ENCODE data around the gene SNX32. TPM values are rescaled to one million over a fixed set of nuclear protein-coding genes. Genes with fewer than 3 reads are reported as not detected.

The SNX32 gene
- total RNA-seq, 1 donor from 2014 or later: not detected

- DNase-seq (ENCODE audit: low spot score in 2 of 2): no peak
- no peak overlapping the region for H3K27ac ChIP-seq
- TF ChIP-seq, protein P1, sequence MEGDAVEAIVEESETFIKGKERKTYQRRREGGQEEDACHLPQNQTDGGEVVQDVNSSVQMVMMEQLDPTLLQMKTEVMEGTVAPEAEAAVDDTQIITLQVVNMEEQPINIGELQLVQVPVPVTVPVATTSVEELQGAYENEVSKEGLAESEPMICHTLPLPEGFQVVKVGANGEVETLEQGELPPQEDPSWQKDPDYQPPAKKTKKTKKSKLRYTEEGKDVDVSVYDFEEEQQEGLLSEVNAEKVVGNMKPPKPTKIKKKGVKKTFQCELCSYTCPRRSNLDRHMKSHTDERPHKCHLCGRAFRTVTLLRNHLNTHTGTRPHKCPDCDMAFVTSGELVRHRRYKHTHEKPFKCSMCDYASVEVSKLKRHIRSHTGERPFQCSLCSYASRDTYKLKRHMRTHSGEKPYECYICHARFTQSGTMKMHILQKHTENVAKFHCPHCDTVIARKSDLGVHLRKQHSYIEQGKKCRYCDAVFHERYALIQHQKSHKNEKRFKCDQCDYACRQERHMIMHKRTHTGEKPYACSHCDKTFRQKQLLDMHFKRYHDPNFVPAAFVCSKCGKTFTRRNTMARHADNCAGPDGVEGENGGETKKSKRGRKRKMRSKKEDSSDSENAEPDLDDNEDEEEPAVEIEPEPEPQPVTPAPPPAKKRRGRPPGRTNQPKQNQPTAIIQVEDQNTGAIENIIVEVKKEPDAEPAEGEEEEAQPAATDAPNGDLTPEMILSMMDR (IDR thresholded peaks at IDR 0.05): no peak
- H3K36me3 ChIP-seq: peaks cover 50 to 55% of the 10 kb centered on the region in 2 donors
- peaks cover 7 to 16% of the 10 kb centered on the region in 2 donors for H3K4me1 ChIP-seq
- H3K9me3 ChIP-seq: no peaks in the 10 kb centered on the region
- intact Hi-C loops (cut with DNase I): loop anchor here (10.0 kb wide), 1 partner anchor 413 kb away; the partner anchor contains the start of gene RAB1B
- no peak overlapping the region for H3K4me3 ChIP-seq
- no peaks in the 10 kb centered on the region for H3K27me3 ChIP-seq
Measured at GRCh38 chr11:65851811-65852507, 18.2 kb downstream of the SNX32 start.

GRCh38 chr11:65852508-65853245 lies 18.9 kb downstream of the SNX32 start:
- Histone ChIP-seq H3K27ac (no peak overlapping the region), H3K36me3 (peaks cover 50 to 55% of the 10 kb centered on the region in 2 donors), H3K4me3 (no peak overlapping the region), H3K9me3 (no peaks in the 10 kb centered on the region), H3K4me1 (peaks cover 7 to 16% of the 10 kb centered on the region in 2 donors), H3K27me3 (no peaks in the 10 kb centered on the region)
- intact Hi-C loops (cut with DNase I): loop anchor here (10.0 kb wide), 1 partner anchor 412 kb away; the partner anchor contains the start of gene RAB1B
- TF ChIP-seq, protein P1 (IDR thresholded peaks at IDR 0.05): no peak
- no peak for DNase-seq (ENCODE audit: low spot score in 2 of 2)

- H3K27ac ChIP-seq: no peak overlapping the region
- peaks cover 50 to 55% of the 10 kb centered on the region in 2 donors for H3K36me3 ChIP-seq
- no peak for DNase-seq (ENCODE audit: low spot score in 2 of 2)
Measured at GRCh38 chr11:65853246-65853979, 19.6 kb downstream of the SNX32 start.

GRCh38 chr11:65854161-65854592 lies 20.4 kb downstream of the SNX32 start:
- Histone ChIP-seq H3K9me3 (no peaks in the 10 kb centered on the region), H3K4me3 (no peak overlapping the region), H3K27me3 (no peaks in the 10 kb centered on the region), H3K27ac (no peak overlapping the region), H3K4me1 (peaks cover 7 to 16% of the 10 kb centered on the region in 2 donors), H3K36me3 (peaks cover 50 to 55% of the 10 kb centered on the region in 2 donors)
- intact Hi-C loops (cut with DNase I): loop anchor here (10.0 kb wide), 1 partner anchor 411 kb away; the partner anchor contains the start of gene RAB1B
- DNase-seq (ENCODE audit: low spot score in 2 of 2): no peak
- TF ChIP-seq, protein P1 (IDR thresholded peaks at IDR 0.05): no peak

More at GRCh38 chr11:65853246-65853979, 19.6 kb downstream of the SNX32 start:
- Histone ChIP-seq H3K4me3 (no peak overlapping the region), H3K4me1 (peaks cover 7 to 16% of the 10 kb centered on the region in 2 donors), H3K9me3 (no peaks in the 10 kb centered on the region), H3K27me3 (no peaks in the 10 kb centered on the region)
- TF ChIP-seq, protein P1 (IDR thresholded peaks at IDR 0.05): no peak
- intact Hi-C loops (cut with DNase I): loop anchor here (10.0 kb wide), 1 partner anchor 411 kb away; the partner anchor contains the start of gene RAB1B
